Osteoblast (primary cell): Measurements from ENCODE around the gene SYNE1. TPM values are rescaled to one million over a fixed set of nuclear protein-coding genes. Genes with fewer than 3 reads are reported as not detected.
"Not testable (repeated sequence)": the region's sequence is repeated elsewhere in the genome, so short reads cannot be mapped to it uniquely, and the experiment has no call there.

Experiments
- DNase-seq: peaks from one replicate; pipeline ENCODE4 v3.0.0; 2011; ENCODE audit warnings: low spot score, mixed read lengths; ENCODE audit not compliant: insufficient read length; ENCODE audit errors: missing footprints
- H2AFZ ChIP-seq: 2 replicates; pipeline ENCODE4 v1.6.0; 2011; ENCODE audit warnings: mild to moderate bottlenecking, low read length
- H3K27ac ChIP-seq: 2 replicates; pipeline ENCODE4 v1.5.1; 2011; ENCODE audit warnings: mild to moderate bottlenecking, low read depth, low read length, moderate library complexity
- H3K27me3 ChIP-seq: 2 replicates; pipeline ENCODE4 v1.6.0; 2012; ENCODE audit warnings: mild to moderate bottlenecking, control low read depth, inconsistent platforms, low read length, moderate library complexity; ENCODE audit not compliant: insufficient read depth
- H3K36me3 ChIP-seq: 2 replicates; pipeline ENCODE4 v1.5.1; 2011; ENCODE audit warnings: mild to moderate bottlenecking, low read length, control low read depth, moderate library complexity; ENCODE audit not compliant: insufficient read depth
- H3K4me1 ChIP-seq: 2 replicates; pipeline ENCODE4 v1.5.1; 2011; ENCODE audit warnings: mild to moderate bottlenecking, low read length, control low read depth, moderate library complexity; ENCODE audit not compliant: insufficient read depth
- H3K4me2 ChIP-seq: 2 replicates; pipeline ENCODE4 v1.6.0; 2011; ENCODE audit warnings: mild to moderate bottlenecking, low read length; ENCODE audit not compliant: insufficient read depth
- H3K4me3 ChIP-seq: fragments of 200-600 bp; sonication (generic); 3 replicates; pipeline ENCODE4 v1.5.1; 2012; ENCODE audit warnings: mild to moderate bottlenecking, low read length, inconsistent platforms; ENCODE audit not compliant: insufficient read depth
- H3K79me2 ChIP-seq: 2 replicates; pipeline ENCODE4 v1.6.0; 2012; ENCODE audit warnings: mild to moderate bottlenecking, low read length, control low read depth, inconsistent platforms; ENCODE audit not compliant: insufficient read depth
- H3K9me3 ChIP-seq: 2 replicates; pipeline ENCODE4 v1.5.1; 2011; ENCODE audit warnings: low read depth, low read length, control low read depth
- H4K20me1 ChIP-seq: 2 replicates; pipeline ENCODE4 v1.6.0; 2012; ENCODE audit warnings: mild to moderate bottlenecking, low read length, control low read depth; ENCODE audit not compliant: insufficient read depth
- CTCF ChIP-seq: IDR thresholded peaks from 2 replicates; pipeline ENCODE4 v1.5.1; 2011; ENCODE audit warnings: mild to moderate bottlenecking, low read depth, low read length, moderate library complexity; ENCODE audit errors: extremely low read depth
- total RNA-seq: library from RNA; depleted of rRNA; stranded (reverse); fragments of >200 nt; gene quantifications from 2 replicates; pipeline ENCODE4 v1.2.3, GENCODE V29; 2012

SYNE1 gene
- total RNA-seq, 1 donor = 240 TPM

DNA sequence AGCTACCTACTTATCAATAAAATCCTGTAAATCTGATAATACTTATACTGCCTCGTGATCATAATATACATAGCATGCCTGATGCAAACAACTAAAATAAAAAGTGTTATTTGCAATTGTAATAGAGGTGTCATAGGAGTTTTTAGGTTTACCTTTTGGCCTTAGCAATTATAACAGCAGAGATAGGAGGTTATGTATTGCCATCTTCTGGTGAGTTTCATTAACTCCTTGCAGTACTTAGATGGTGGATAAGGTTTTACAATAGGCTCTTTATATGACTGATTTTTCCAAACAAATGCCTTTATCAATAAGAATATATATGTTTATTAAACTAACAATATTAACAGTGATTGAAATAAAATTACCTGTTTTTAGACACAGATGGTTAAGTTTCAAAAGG, 32.7 kb upstream of the SYNE1 start:
- no peaks in the 10 kb centered on the region for H4K20me1 ChIP-seq
- H3K27ac ChIP-seq = no peak overlapping the region
- H2AFZ ChIP-seq = no peak overlapping the region
- H3K4me3 ChIP-seq = no peak overlapping the region
- H3K36me3 ChIP-seq = no peaks in the 10 kb centered on the region
- no peak overlapping the region for H3K4me2 ChIP-seq
- no peaks in the 10 kb centered on the region for H3K9me3 ChIP-seq
- peak; percentile 53 for TF ChIP-seq CTCF
- no peaks in the 10 kb centered on the region for H3K27me3 ChIP-seq
- no peaks in the 10 kb centered on the region for H3K79me2 ChIP-seq
- DNase-seq = peak; percentile 29
- H3K4me1 ChIP-seq = peaks cover 16% of the 10 kb centered on the region

- DNase-seq = no peak
- TF ChIP-seq CTCF = no peak
- H3K27me3 ChIP-seq = no peaks in the 10 kb centered on the region
Observed at GRCh38 chr6:152661776-152662175, 24.6 kb upstream of the SYNE1 start.

GRCh38 chr6:152651986-152652385, 14.8 kb upstream of the SYNE1 start:
- Histone ChIP-seq H3K9me3 (no peaks in the 10 kb centered on the region), H3K27ac (no peak overlapping the region), H3K4me1 (no peaks in the 10 kb centered on the region), H3K4me3 (no peak overlapping the region), H3K27me3 (no peaks in the 10 kb centered on the region), H4K20me1 (no peaks in the 10 kb centered on the region), H2AFZ (no peak overlapping the region), H3K4me2 (no peak overlapping the region), H3K79me2 (no peaks in the 10 kb centered on the region), H3K36me3 (no peaks in the 10 kb centered on the region)
- TF ChIP-seq CTCF = no peak
- DNase-seq = no peak

More at GRCh38 chr6:152661776-152662175, 24.6 kb upstream of the SYNE1 start:
- Histone ChIP-seq H3K9me3 (no peaks in the 10 kb centered on the region), H3K4me2 (no peak overlapping the region), H3K27ac (no peak overlapping the region), H3K4me1 (no peaks in the 10 kb centered on the region), H3K79me2 (no peaks in the 10 kb centered on the region), H4K20me1 (no peaks in the 10 kb centered on the region), H3K36me3 (no peaks in the 10 kb centered on the region), H2AFZ (no peak overlapping the region), H3K4me3 (no peak overlapping the region)

- no peak for DNase-seq
- H4K20me1 ChIP-seq = no peaks in the 10 kb centered on the region
- no peak overlapping the region for H3K4me2 ChIP-seq
- H3K4me1 ChIP-seq = no peaks in the 10 kb centered on the region
- no peak overlapping the region for H3K4me3 ChIP-seq
- TF ChIP-seq CTCF = no peak
- no peaks in the 10 kb centered on the region for H3K9me3 ChIP-seq
- no peaks in the 10 kb centered on the region for H3K79me2 ChIP-seq
- H3K36me3 ChIP-seq = no peaks in the 10 kb centered on the region
- no peak overlapping the region for H2AFZ ChIP-seq
- no peak overlapping the region for H3K27ac ChIP-seq
- no peaks in the 10 kb centered on the region for H3K27me3 ChIP-seq
Observed at GRCh38 chr6:152648105-152648504, 10.9 kb upstream of the SYNE1 start.

DNA sequence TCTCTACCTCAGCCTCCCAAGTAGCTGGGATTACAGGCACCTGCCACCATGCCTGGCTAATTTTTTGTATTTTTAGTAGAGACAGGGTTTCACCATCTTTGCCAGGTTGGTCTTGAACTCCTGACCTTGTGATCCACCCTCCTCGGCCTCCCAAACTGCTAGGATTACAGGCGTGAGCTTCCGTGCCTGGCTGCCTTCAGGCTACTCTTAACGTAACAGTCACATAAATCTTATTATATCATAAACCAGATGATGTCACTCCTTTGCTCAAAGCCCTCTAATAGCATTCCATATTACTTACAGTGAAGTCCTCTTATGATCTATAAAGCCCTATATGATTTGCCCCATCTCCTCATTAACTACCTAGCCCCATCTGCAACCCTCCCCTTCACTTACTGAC, 9.6 kb upstream of the SYNE1 start:
- H3K4me1 ChIP-seq, H3K4me2 ChIP-seq, H3K9me3 ChIP-seq, H2AFZ ChIP-seq, H3K36me3 ChIP-seq, H3K79me2 ChIP-seq, H4K20me1 ChIP-seq, H3K4me3 ChIP-seq, H3K27me3 ChIP-seq, H3K27ac ChIP-seq, DNase-seq: not testable (repeated sequence)
